A549 treated with AZD9567 at 1 μM for 4 hours (cell line): ENCODE data around the gene NOVA2. TPM values are rescaled to one million over a fixed set of nuclear protein-coding genes. Genes with fewer than 3 reads are reported as not detected.

Experiments
- total RNA-seq: library from RNA; stranded (reverse); fragments of 200-300 nt; extraction: Qiagen RNA extraction; gene quantifications from 5 replicates; pipeline ENCODE4 v1.2.3, GENCODE V29; 2022; ENCODE audit not compliant: insufficient read depth

Gene NOVA2
- 0.30 to 0.46 TPM (median 0.38 TPM) in 4 of 5 replicates, not detected in the other for total RNA-seq

GRCh38 chr19:45973553-45974338 lies at the start of gene NOVA2:
TSS of gene NOVA2 (minus strand) at chr19:45973865. CDS start at chr19:45973351, 514 bp downstream.

GRCh38 chr19:46022431-46023310 lies 49.0 kb upstream of the NOVA2 start, which contains the start of gene PGLYRP1:
TSS of gene PGLYRP1 (minus strand) at chr19:46023053. CDS start at chr19:46023021, 32 bp downstream.

GRCh38 chr19:45994998-45995714 lies 21.5 kb upstream of the NOVA2 start, which contains the start of gene CCDC61:
TSS of gene CCDC61 (plus strand) at chr19:45995467. CDS start at chr19:46003019, 7,552 bp downstream.

GRCh38 chr19:45913874-45914830 lies 59.5 kb downstream of the NOVA2 start, which contains the start of gene NANOS2:
TSS of gene NANOS2 (minus strand) at chr19:45914778. CDS start at chr19:45914693, 85 bp downstream.

GRCh38 chr19:45901912-45902650 lies 71.6 kb downstream of the NOVA2 start, which contains the start of gene MYPOP:
TSS of gene MYPOP (minus strand) at chr19:45902613. CDS start at chr19:45901773, 840 bp downstream.

GRCh38 chr19:45885556-45886426 lies 87.9 kb downstream of the NOVA2 start, which contains the start of gene IRF2BP1:
TSS of gene IRF2BP1 (minus strand) at chr19:45886141. CDS start at chr19:45885774, 367 bp downstream.

Other genes starting within 250 kb of the NOVA2 start
- 8.4 to 9.3 TPM (median 9.0 TPM) in 5 replicates for gene FBXO46, start 243.0 kb downstream of the NOVA2 start, total RNA-seq
- gene MEIOSIN, start 240.4 kb downstream of the NOVA2 start, total RNA-seq: 0.04 to 0.11 TPM (median 0.05 TPM) in 4 of 5 replicates, not detected in the other
- 20.0 to 27.9 TPM (median 25.9 TPM) in 5 replicates for gene SIX5, start 204.6 kb downstream of the NOVA2 start, total RNA-seq
- 28.6 to 52.4 TPM (median 47.5 TPM) in 5 replicates for gene DMPK, start 191.4 kb downstream of the NOVA2 start, total RNA-seq
- gene DMWD, start 181.0 kb downstream of the NOVA2 start, total RNA-seq: 15.6 to 37.6 TPM (median 37.3 TPM) in 5 replicates
- not detected in 5 replicates for gene RSPH6A, start 158.6 kb downstream of the NOVA2 start, total RNA-seq
- 58.3 to 79.0 TPM (median 74.4 TPM) in 5 replicates for gene SYMPK, start 110.7 kb downstream of the NOVA2 start, total RNA-seq
- 0.65 to 0.82 TPM (median 0.72 TPM) in 4 of 5 replicates, not detected in the other for gene FOXA3, start 109.5 kb downstream of the NOVA2 start, total RNA-seq
- gene IRF2BP1, start 87.7 kb downstream of the NOVA2 start, total RNA-seq: 22.5 to 37.7 TPM (median 36.3 TPM) in 5 replicates
- 6.8 to 9.6 TPM (median 8.7 TPM) in 5 replicates for gene MYPOP, start 71.3 kb downstream of the NOVA2 start, total RNA-seq
- not detected in 5 replicates for gene NANOS2, start 59.1 kb downstream of the NOVA2 start, total RNA-seq
- 5.1 to 5.8 TPM (median 5.5 TPM) in 4 of 5 replicates, not detected in the other for gene CCDC61, start 21.6 kb upstream of the NOVA2 start, total RNA-seq
- gene PGLYRP1, start 49.2 kb upstream of the NOVA2 start, total RNA-seq: not detected in 5 replicates
- gene IGFL4, start 67.1 kb upstream of the NOVA2 start, total RNA-seq: 0.17 to 0.47 TPM (median 0.37 TPM) in 4 of 5 replicates, not detected in the other
- gene IGFL3, start 150.8 kb upstream of the NOVA2 start, total RNA-seq: 0.14 to 0.37 TPM in 2 of 5 replicates, not detected in the others
- gene IGFL2, start 174.4 kb upstream of the NOVA2 start, total RNA-seq: 0.57 to 1.4 TPM (median 0.75 TPM) in 4 of 5 replicates, not detected in the other